Amniotic stem cell (primary cell): ENCODE results near the gene CCKAR.
A peak's percentile ranks its signal among the peaks of the same experiment; 100 is the strongest.
"Not testable (repeated sequence)": the region's sequence is repeated elsewhere in the genome, so short reads cannot be mapped to it uniquely, and the experiment has no call there.

Source experiments
- DNase-seq: peaks from one replicate; lab custom pipeline; 2025; lab: John Stamatoyannopoulos, UW

Gene CCKAR, protein sequence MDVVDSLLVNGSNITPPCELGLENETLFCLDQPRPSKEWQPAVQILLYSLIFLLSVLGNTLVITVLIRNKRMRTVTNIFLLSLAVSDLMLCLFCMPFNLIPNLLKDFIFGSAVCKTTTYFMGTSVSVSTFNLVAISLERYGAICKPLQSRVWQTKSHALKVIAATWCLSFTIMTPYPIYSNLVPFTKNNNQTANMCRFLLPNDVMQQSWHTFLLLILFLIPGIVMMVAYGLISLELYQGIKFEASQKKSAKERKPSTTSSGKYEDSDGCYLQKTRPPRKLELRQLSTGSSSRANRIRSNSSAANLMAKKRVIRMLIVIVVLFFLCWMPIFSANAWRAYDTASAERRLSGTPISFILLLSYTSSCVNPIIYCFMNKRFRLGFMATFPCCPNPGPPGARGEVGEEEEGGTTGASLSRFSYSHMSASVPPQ

DNA sequence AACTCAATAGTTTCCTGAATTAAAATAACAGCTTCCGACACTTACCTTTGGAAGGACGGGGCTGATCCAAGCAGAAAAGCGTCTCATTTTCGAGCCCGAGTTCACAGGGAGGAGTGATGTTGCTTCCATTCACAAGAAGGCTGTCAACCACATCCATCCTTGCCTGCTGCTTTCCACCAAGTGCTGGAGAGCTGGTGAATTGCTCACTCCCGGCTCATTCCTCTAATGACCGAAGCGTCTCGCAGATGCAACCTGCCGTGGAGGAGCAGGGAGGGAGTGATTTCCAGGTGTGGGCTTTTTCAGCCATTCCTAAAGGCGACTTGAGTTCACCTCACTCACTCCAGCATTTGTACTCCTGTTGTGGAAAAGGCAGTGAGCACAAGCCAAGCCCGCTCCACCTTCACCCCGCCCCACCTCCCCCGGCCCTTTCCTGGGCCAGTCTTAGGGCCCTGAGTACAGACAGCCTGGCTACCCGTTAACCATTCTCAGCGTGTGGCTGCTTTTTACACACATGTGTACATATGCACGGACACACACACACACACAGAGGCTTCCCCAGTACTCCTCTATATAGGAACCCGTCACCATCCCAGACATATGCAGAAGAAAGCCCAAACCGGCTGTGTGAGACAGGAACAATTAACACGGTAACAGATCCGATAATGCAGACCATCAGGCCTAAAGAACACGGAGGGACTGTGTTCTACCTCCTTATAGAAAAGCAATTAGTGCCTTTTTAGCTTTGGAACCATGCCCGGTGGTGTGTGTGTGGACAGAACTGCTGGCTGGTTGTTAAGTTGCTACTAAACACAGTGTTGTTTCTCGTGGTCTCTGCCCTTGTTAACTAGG, at the start of gene CCKAR:
Gene CCKAR, minus strand, starts transcription at position 374 of the 849 bp plus-strand sequence. Its CDS starts 217 bp downstream, at position 157.
- no peak for DNase-seq

- DNase-seq, result no peak
Measured at GRCh38 chr4:26533685-26534084, 43.4 kb upstream of the CCKAR start.

DNA sequence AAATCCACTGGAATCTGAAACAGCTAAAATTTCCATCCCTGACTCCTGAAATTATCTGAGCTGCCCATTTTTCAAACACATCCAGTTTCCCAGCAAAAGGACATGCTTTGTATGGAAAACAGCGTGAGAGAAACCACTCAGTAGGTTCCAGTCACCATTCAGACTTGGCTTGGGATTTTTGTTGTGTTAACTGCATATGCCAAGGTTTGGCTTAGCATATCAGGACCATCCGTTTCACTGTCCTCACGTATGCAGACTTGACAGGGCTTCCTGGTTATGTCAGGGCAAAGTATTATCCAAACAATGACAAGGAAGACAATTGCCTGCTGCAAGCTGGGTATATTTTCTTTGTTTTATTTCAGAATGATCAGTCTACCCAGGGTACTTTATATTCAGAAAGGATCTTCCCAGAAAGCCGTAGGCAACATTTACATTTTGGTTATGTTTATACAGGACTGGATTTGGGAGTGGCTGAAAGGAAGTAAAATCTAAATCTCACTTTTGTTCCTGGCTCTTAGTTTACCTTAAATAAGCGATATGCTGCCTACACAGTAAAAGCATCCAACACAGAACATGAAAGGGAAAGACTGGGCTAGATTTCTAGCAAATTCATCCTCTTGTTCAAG, 41.3 kb upstream of the CCKAR start:
- DNase-seq, result no peak

DNA sequence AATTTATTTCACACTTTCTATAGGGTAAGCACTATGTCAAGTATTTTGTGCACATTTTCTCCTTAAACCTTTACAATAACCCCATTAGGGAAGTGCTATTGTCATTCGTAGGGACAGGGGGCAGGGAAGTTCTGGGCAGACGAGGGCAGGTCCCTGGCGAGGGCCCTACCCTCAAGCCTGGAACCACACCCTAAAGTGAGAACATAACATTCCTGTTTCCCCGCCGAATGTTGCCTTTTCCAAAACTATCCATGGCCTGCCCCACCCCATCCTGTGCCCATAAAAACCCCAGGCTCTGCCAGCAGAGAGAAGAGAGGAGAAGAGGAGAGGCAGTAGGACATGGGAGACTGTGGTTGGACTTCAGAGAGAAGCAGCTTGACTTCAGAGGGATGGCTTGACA, 39.8 kb upstream of the CCKAR start:
- DNase-seq, result no peak

GRCh38 chr4:26529479-26529878, 39.2 kb upstream of the CCKAR start:
- no peak for DNase-seq

DNA sequence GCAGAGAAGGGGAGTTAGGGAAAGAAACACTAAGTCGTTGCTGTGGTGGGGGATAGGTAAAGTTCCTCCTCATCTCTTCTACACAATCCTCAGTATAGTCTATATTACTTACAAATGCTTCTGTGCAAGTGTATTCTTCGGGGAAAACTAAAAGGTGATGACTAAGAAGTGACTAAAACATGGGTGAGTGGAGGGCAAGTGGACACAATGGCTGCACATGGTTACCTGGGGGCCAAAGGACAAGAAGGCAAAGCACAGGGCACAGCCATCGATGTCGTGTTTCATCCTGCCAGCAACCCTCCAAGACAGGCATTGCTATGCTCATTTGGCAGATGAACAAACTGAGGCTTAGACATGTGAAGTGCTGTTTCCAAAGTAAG, 35.5 kb upstream of the CCKAR start:
- no peak for DNase-seq

DNA sequence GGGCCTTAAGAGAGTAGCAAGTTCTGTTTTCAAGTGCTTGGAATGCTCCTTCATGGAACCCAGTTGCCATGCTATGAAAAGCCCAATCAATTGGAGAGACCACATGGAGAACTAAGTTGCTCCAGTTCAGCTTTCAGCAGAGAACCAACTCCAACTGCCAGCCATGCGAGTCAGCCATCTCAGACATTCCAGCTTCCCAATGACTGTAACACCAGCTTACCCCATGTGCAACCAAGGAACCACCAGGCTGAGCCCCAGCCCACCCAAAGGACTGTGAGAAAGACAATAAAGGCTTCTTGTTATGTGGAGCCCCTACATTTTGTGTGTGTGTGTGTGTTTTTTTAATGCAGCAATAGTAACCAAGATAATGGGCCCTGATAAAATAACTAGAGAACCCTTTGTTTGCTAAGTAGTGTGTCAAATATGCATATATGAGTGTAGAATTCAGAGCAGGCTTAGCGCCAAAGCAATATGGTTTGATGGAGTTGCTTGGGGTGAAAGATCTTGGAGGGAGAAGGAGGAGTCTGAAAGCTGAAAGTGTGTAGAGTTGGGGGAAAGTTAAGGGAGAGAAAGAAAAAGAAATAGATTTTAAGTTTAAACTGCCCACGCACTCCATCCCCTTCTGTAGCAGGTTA, 35.0 kb upstream of the CCKAR start:
- DNase-seq, result no peak

- DNase-seq, result no peak
Measured at GRCh38 chr4:26524011-26524410, 33.7 kb upstream of the CCKAR start.

DNA sequence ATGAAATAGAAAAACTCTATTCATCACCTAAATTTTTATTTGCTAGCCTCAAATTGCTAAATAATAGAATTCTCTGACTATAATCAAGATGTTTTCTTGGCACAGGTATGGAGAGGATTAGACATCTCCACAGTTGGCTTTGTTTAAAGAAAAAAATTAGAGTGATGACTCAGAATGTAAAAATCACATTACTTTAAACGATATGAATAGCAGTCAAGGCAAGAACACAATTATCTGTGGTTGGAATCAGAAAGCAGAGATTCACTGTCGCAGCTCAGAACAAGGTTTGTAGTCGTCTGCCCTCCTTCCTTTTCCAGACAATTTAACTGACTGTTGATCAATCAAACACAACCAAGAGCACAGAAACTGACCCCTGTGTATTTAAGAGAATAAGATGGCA, 32.2 kb upstream of the CCKAR start:
- DNase-seq, result peak; percentile 4

DNA sequence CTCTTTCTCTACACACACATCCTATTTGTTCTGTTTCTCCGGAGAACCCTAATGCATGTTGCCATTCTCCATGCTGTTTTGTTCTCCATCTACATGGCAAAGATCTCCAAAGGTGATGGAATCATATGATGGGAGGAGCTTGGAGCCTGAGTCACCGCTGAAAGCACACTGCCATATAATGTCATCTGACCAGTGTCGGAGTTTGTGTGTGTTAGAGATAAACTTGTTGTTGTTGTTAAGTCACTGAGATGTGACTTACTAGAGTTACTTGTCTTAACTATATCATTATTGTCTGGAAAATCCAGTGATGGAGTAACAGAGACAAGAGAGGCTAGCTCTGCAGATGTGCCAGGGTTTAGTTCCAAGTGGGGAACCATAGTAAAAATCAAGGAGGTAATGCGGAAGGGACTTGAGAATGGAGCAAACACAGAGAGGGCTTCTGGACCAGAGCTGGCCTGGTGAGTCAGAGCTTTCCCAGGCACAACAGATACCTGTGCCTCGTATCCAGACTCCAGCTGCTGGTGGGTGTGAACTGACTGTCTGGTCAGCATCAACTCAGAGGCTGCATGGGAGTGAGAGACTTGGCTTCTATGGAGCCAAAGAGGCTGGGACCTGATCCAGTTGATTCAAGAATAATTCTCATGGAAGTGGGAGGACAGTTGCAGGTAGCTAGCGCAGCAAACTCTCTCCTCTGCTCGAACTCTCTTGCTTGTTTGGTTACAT, 30.6 kb upstream of the CCKAR start:
- no peak for DNase-seq

- no peak for DNase-seq
Measured at GRCh38 chr4:26515936-26516335, 25.7 kb upstream of the CCKAR start.

DNA sequence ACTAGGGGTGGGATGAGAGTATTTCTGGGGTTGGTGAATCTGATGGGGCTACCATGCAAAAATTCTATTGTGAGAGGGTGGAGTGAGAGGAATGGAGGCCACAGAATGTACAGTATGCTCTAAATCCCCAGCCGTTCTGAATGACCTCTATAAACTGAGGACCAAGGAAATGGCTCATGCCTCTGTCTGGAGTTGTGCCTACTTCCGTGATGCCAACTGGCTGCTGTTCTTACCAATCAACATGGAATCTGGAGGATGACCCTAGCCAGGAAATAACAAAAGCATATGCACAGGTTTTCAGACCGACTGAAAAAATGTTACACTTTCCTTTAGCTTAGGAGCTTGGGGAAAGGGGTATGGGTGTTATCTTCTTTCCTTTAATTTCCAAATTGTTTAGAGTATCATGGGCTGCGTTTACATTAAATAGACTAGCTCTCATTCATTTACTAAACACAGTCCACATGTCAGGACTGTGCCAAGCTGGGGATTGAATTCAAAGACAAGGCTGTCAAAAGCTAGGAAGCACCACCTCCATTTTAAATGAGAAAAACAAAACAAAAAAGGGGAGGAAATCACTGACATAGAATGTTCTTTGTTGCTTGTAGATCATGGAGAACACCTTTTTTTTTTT, 20.2 kb upstream of the CCKAR start:
- no peak for DNase-seq

DNA sequence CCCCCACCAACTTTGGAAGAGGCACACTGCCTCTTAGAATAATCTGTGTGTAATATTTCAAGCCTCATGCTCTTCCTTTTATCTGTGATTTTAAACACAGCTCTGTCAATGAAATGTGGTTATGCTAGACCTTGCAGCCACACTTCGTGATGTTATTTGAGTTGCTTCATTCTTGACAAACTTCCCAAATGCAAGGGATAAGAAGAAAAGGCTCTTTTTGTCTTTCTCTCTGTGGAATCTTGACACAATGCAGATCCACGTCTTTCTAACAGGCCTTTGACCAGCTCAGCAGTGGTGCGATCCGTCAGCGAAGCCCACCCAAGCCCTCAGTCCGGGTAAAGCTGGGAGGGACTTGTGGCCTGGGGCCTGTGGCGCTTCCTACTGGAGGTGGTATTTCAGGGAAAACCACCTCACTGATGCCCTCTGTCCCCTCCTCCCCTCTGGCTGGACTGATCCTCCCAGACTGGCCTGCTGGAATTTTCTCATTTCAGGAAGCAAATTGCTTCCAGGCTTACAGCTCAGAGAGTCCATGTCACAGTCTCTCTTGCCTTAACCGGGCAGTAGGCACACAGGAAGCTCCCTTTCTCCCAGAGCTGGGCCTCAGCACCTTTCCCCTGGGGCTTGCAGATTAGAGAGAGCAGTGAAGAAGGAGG, 19.5 kb upstream of the CCKAR start:
- DNase-seq, result no peak

DNA sequence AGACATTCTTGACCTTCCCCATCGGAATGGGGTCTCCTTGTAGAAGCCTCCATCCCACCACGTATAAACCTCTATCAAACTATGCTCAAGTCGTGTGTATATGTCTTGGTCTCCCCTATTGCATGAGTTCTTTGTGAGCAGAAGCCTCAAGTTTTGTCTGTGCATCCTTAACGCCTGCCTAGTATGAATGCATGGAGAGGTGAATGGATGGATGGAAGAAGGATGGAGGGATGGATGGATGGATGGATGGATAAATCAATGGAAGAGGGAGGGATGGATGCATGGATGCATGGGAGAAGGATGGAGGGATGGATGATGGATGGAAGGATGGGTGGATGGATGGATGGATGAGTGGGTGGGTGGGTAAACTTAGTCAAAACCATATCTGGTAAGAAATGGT, 17.0 kb upstream of the CCKAR start:
- no peak for DNase-seq

GRCh38 chr4:26503844-26504243, 13.6 kb upstream of the CCKAR start:
- DNase-seq, result no peak

DNA sequence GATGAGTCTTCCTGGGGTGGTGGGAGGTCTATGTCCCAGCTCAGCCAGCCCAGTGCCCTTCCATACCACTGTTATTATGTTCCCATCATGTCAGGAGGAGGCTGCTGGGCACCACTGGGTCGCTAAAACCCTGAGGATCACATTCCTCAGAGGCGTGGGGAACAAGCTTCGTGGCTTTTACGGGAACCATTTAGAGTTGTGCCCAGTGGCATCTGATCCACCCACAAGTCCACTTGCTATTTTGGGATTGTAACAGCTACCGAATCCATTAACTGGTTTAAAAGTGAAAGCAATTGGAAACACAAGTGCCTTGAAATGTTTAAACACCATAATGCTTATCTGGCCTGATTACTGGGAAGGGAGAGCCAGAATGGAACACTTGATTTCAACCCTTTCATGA, 13.1 kb upstream of the CCKAR start:
- DNase-seq, result no peak

GRCh38 chr4:26500565-26500999, 10.3 kb upstream of the CCKAR start:
- not testable (repeated sequence) for DNase-seq

DNA sequence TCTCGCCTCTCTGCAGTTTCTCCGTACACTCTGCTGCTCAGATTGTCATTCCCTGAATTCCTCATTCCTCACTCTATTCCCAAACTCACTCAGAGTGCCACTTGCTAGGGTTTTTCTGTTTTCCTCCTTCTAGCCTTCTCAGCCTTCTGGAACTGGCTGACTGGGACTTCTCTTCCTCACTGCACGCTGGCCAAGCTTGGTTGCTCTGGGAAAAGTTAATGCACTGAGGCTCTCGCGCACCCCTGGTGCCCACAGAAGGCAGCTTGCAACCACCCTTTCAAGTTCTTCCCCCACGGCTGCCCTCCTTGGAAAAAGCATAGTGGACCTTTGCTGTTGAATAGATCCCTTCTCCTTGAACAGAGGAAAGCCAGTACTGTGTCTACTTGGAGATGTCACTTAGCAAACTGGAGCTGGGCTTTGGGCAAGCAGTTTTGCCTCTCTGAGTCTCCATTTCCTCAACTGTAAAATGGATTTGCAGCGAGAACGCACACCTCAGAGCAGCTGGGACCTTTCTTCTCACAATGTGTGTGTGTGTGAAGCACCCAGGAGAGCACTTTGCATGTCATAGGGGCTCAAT, 6.0 kb upstream of the CCKAR start:
- DNase-seq, result no peak

DNA sequence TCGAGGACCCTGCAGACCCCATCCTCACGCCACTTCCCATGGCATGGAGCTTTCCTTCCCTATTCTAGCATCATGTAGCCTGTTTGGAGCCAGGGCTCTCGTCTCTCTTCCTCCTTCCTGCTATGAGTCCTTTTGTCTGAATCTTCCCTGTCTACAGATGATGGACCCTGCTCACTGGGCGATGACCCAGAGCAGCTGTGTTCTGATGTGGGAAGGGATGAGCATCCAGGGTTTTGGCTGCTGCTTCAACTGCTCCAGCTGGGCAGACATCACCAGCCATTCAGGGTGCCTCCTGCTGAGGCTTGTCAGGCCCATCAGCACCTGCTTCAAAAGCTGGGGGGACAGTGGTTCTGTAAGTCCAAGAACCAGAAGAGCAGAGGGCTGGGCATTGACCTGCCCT, 3.2 kb upstream of the CCKAR start:
- DNase-seq, result no peak
